ENCODE measurements around the gene SLC6A20. TPM values are rescaled to one million over a fixed set of nuclear protein-coding genes. Genes with fewer than 3 reads are reported as not detected.
"Not testable (repeated sequence)": the region's sequence is repeated elsewhere in the genome, so short reads cannot be mapped to it uniquely, and the experiment has no call there.

The SLC6A20 gene
- total and polyA plus RNA-seq, 2 of the 13 experiments (the other 11 are each of a cell fraction or from before 2014, with no cell fraction given): not detected

DNA sequence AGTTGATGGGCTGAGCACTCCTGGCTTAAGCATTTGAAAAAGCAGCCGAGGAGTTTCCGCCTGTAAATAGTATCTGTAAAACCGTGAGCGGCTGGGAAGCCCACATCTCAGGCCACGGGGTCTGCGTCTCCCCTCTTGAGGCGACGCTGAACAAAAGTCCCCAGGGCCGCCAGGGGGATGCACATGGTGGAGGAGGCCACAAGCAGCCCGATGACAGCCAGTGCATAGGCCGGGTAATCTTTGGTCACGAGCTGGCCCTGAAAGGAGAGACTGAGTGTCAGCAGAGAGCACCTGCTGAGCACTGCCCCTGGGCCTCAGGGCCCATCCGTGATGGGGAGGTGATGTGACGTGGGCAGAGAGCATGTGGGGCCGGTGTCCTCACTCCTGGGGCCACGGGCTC lies 37.5 kb downstream of the SLC6A20 start:
- ChIA-PET POLR2A (no interaction called here), CTCF (ENCODE audit: low intra/inter-chr PET ratio, low total read pairs) (no interaction called here)
- Histone ChIP-seq H3K79me2 (ENCODE audit: insufficient read depth, low read length) (no peaks in the 10 kb centered on the region), H3K27me3 (ENCODE audit: control insufficient read depth in 1 of 2, insufficient read depth in 2 of 2, low read length in 2 of 2) (peaks cover 2 to 54% of the 10 kb centered on the region in 2 experiments), H3K27ac (ENCODE audit: extremely low read length, insufficient read depth, low read length) (no peak overlapping the region), H3K4me3 (replicated peaks in 1 of 3; ENCODE audit: insufficient read depth in 1 of 3, low read depth in 2 of 3, low read length in 3 of 3) (no peak overlapping the region), H3K4me1 (ENCODE audit: insufficient read depth, low read length) (peaks cover 6% of the 10 kb centered on the region; the same call in 1 of the 2 replicates), H3K9ac (ENCODE audit: insufficient read depth, low read depth, low read length) (no peak overlapping the region), H2AFZ (ENCODE audit: low read length) (no peak overlapping the region), H3K9me3 (ENCODE audit: low read length) (no peaks in the 10 kb centered on the region), H3K36me3 (replicated peaks in 1 of 2; ENCODE audit: control insufficient read depth in 1 of 2, insufficient read depth in 2 of 2, low read length in 2 of 2) (no peaks in the 10 kb centered on the region), H4K20me1 (ENCODE audit: insufficient read depth, low read length) (no peaks in the 10 kb centered on the region), H3K4me2 (ENCODE audit: low read depth, low read length) (no peak overlapping the region)
- TF ChIP-seq ZNF367 (CRISPR knock-in tag; IDR thresholded peaks at IDR 0.05; ENCODE audit: borderline replicate concordance) (no peak), CC2D1A (CRISPR knock-in tag; IDR thresholded peaks at IDR 0.05) (no peak), THRA (CRISPR knock-in tag; IDR thresholded peaks at IDR 0.05; ENCODE audit: borderline replicate concordance) (no peak), PAXIP1 (CRISPR knock-in tag; conservative IDR thresholded peaks at IDR 0.05) (no peak), KDM3A (CRISPR knock-in tag; IDR thresholded peaks at IDR 0.05; ENCODE audit: low read depth) (no peak), NRL (CRISPR knock-in tag; IDR thresholded peaks at IDR 0.05; ENCODE audit: borderline replicate concordance) (no peak), SKI (IDR thresholded peaks at IDR 0.05; ENCODE audit: partially characterized antibody) (no peak), RFX1 (IDR thresholded peaks at IDR 0.05) (no peak), NFIC (IDR thresholded peaks at IDR 0.05; ENCODE audit: low read length) (no peak), ZNF781 (CRISPR knock-in tag; IDR thresholded peaks at IDR 0.05; ENCODE audit: borderline replicate concordance, not compliant biosample characterization) (no peak), ZBTB20 (CRISPR knock-in tag; IDR thresholded peaks at IDR 0.05; ENCODE audit: borderline replicate concordance, low read depth) (no peak), ZMAT3 (CRISPR knock-in tag; conservative IDR thresholded peaks at IDR 0.05) (no peak)
- TF ChIP-seq, protein P1, sequence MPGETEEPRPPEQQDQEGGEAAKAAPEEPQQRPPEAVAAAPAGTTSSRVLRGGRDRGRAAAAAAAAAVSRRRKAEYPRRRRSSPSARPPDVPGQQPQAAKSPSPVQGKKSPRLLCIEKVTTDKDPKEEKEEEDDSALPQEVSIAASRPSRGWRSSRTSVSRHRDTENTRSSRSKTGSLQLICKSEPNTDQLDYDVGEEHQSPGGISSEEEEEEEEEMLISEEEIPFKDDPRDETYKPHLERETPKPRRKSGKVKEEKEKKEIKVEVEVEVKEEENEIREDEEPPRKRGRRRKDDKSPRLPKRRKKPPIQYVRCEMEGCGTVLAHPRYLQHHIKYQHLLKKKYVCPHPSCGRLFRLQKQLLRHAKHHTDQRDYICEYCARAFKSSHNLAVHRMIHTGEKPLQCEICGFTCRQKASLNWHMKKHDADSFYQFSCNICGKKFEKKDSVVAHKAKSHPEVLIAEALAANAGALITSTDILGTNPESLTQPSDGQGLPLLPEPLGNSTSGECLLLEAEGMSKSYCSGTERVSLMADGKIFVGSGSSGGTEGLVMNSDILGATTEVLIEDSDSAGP (CRISPR knock-in tag; IDR thresholded peaks at IDR 0.05; ENCODE audit: borderline replicate concordance): no peak
- WGBS (ENCODE audit: low lambda C conversion rate): 31% methylated on average over 9 of the region's 16 CpGs
- ATAC-seq (peak; percentile 10; the same call in 1 of the 3 replicates), DNase-seq (ENCODE audit: low spot score) (no peak), FAIRE-seq (no peak)
- BruUV-seq (replicated peaks): no TSS peak
- intact Hi-C loops (cut with micrococcal nuclease; ENCODE audit: unreplicated experiment): no loop called here
- in situ Hi-C loops (cut with HindIII; ENCODE audit: extremely low pct_ligation_motif_present, low pct_unique_long_range_greater_than_20kb): no loop called here

GRCh38 chr3:45757141-45757540 lies 39.2 kb downstream of the SLC6A20 start:
- not testable (repeated sequence) for H3K4me3 ChIP-seq (replicated peaks in 1 of 3; ENCODE audit: insufficient read depth in 1 of 3, low read depth in 2 of 3, low read length in 3 of 3)

More at GRCh38 chr3:45757141-45757540, 39.2 kb downstream of the SLC6A20 start:
- H4K20me1 ChIP-seq (ENCODE audit: insufficient read depth, low read length); FAIRE-seq; in situ Hi-C loops (cut with HindIII; ENCODE audit: extremely low pct_ligation_motif_present, low pct_unique_long_range_greater_than_20kb); intact Hi-C loops (cut with micrococcal nuclease; ENCODE audit: unreplicated experiment); H3K9me3 ChIP-seq (ENCODE audit: low read length); H3K4me2 ChIP-seq (ENCODE audit: low read depth, low read length); H3K36me3 ChIP-seq (replicated peaks in 1 of 2; ENCODE audit: control insufficient read depth in 1 of 2, insufficient read depth in 2 of 2, low read length in 2 of 2); DNase-seq (ENCODE audit: low spot score); H3K79me2 ChIP-seq (ENCODE audit: insufficient read depth, low read length); H3K4me1 ChIP-seq (ENCODE audit: insufficient read depth, low read length); H3K9ac ChIP-seq (ENCODE audit: insufficient read depth, low read depth, low read length); POLR2A ChIA-PET; H2AFZ ChIP-seq (ENCODE audit: low read length); ATAC-seq; CTCF ChIA-PET (ENCODE audit: low intra/inter-chr PET ratio, low total read pairs); BruUV-seq (replicated peaks); H3K27ac ChIP-seq (ENCODE audit: extremely low read length, insufficient read depth, low read length): not testable (repeated sequence)
- 27% methylated on average over 7 of the region's 7 CpGs for WGBS (ENCODE audit: low lambda C conversion rate)
- H3K27me3 ChIP-seq (ENCODE audit: control insufficient read depth in 1 of 2, insufficient read depth in 2 of 2, low read length in 2 of 2): peaks cover 0 to 41% of the 10 kb centered on the region in 2 experiments
